ENCODE measurements around the gene KRT78.

KRT78 gene

DNA sequence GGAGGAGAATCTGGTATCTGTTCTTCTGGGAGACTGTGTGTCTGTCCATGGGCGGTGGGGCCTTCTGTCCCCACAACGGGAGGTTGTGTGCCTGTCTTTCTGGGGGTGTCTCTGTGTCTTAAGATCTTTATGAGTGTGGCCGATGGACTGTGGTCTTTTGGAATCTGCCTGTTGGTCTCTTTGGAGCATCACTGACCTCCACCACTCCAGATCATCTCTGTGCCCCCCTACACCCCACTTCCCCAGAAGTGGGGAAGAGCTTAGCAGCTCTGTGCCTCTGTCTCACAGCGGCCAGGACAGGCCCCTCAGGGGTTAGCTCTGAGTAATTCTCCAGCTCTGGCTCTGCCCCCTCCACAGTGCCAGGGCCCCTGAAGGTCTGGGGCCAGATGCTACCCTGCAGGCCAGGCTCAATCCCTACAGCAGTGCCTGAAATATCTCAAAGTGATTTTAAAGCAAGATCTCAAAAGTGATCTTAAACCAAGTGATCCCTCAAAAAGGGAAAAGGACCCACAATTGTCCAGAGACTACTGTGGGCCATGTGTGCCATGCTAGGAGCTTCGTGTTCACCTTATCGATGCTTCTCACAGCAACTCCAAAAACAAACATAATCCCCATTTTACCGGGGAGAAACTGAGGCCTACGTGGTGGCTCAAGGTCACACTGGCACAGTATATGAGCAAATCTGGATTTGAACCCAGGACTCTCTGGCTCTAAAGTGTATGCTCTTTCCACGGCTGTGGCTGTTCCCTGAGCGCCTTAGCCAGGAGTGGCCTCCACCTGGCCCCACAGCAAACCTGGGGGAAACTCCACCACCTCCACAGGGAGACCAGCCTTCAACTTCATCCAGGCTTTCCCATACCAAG lies 26.0 kb upstream of the KRT78 start:
- DNase-seq (ENCODE audit: low spot score): no peak
- TF ChIP-seq CTCF (IDR thresholded peaks at IDR 0.05; ENCODE audit: extremely low read depth, missing control alignments): no peak

- TF ChIP-seq CTCF (IDR thresholded peaks at IDR 0.05; ENCODE audit: extremely low read depth, missing control alignments): no peak
- DNase-seq (ENCODE audit: low spot score): no peak
These were observed 25.2 kb upstream of the KRT78 start for GRCh38 chr12:52873832-52874572.

GRCh38 chr12:52873513-52873831 lies 24.7 kb upstream of the KRT78 start:
- DNase-seq (ENCODE audit: low spot score): no peak
- TF ChIP-seq CTCF (IDR thresholded peaks at IDR 0.05; ENCODE audit: extremely low read depth, missing control alignments): no peak

- TF ChIP-seq CTCF (IDR thresholded peaks at IDR 0.05; ENCODE audit: extremely low read depth, missing control alignments): no peak
- no peak for DNase-seq (ENCODE audit: low spot score)
These were observed 24.0 kb upstream of the KRT78 start for GRCh38 chr12:52872644-52873389.

- no peak for TF ChIP-seq CTCF (IDR thresholded peaks at IDR 0.05; ENCODE audit: extremely low read depth, missing control alignments)
- DNase-seq (ENCODE audit: low spot score): no peak
These were observed 22.7 kb upstream of the KRT78 start for GRCh38 chr12:52871291-52872039.

DNA sequence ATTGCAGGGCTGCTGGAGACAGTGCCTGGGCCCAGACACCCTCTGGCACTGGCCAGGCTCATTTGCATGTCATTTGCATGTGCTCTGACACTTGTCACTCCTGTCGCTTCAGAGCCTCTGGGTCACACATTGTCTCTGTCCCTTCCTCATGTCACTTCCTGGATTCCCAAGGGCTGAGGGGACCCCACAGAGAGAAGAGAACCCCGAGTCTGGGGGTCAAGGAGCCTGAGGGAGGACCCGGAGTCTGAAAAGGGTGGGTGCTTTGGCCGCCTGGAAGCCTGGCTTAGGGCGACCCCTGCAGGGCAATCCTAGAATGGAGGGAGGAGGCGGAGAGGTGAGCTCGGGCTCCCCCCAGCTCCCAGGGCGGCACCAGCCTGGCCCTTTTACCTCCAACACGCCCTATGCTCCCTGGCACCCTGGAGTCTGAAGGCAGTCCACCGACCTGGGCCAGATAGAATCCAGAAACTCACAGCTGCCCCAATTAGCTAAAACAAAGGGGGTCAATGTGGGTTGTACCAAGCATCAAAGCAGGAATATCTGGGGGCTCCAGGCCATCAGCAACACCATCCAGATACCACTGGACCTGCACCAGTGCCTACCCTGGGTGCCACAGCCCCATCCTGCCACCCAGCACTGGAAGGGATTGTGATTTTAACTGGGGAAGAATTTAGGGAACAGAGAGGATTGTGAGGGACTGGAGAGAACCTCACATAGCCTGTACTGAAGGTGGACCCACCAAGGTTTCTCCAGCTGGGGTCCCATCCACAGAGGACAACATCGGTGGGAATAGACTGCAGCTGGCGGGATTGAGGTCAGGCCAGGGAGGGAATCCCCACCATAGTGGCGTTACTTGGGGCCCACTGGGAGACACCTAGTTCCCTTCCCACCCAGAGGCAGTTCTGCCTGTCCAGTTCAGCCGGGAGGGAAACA lies 21.8 kb upstream of the KRT78 start:
- peak; percentile 84 for DNase-seq (ENCODE audit: low spot score)
- TF ChIP-seq CTCF (IDR thresholded peaks at IDR 0.05; ENCODE audit: extremely low read depth, missing control alignments): peak; percentile 60
